Retinal pigment epithelial cell (primary cell): ENCODE data around the gene SLC10A7.
A peak's percentile ranks its signal among the peaks of the same experiment; 100 is the strongest.
"Not testable (repeated sequence)": the region's sequence is repeated elsewhere in the genome, so short reads cannot be mapped to it uniquely, and the experiment has no call there.

Experiments used
- DNase-seq: peaks from one replicate; pipeline ENCODE4 v3.0.0-alpha.2; 2010; ENCODE audit warnings: low read depth
- H3K4me3 ChIP-seq: 2 replicates; pipeline ENCODE4 v1.5.1; 2011; ENCODE audit warnings: mild to moderate bottlenecking, low read length, control low read depth, moderate library complexity
- TF ChIP-seq, protein P1 (sequence below): conservative IDR thresholded peaks from 2 replicates; pipeline ENCODE4 v1.5.1; 2011; ENCODE audit warnings: low read depth, low read length, control low read depth, inconsistent platforms

SLC10A7 gene

GRCh38 chr4:146379744-146380143 is 142.0 kb downstream of the SLC10A7 start:
- TF ChIP-seq, protein P1, sequence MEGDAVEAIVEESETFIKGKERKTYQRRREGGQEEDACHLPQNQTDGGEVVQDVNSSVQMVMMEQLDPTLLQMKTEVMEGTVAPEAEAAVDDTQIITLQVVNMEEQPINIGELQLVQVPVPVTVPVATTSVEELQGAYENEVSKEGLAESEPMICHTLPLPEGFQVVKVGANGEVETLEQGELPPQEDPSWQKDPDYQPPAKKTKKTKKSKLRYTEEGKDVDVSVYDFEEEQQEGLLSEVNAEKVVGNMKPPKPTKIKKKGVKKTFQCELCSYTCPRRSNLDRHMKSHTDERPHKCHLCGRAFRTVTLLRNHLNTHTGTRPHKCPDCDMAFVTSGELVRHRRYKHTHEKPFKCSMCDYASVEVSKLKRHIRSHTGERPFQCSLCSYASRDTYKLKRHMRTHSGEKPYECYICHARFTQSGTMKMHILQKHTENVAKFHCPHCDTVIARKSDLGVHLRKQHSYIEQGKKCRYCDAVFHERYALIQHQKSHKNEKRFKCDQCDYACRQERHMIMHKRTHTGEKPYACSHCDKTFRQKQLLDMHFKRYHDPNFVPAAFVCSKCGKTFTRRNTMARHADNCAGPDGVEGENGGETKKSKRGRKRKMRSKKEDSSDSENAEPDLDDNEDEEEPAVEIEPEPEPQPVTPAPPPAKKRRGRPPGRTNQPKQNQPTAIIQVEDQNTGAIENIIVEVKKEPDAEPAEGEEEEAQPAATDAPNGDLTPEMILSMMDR = no peak
- H3K4me3 ChIP-seq = no peak overlapping the region
- DNase-seq = no peak

- TF ChIP-seq, protein P1 = no peak
- no peak overlapping the region for H3K4me3 ChIP-seq
- no peak for DNase-seq
These were observed 149.9 kb downstream of the SLC10A7 start for GRCh38 chr4:146371812-146372211.

- TF ChIP-seq, protein P1 = no peak
- DNase-seq = no peak
- H3K4me3 ChIP-seq = no peak overlapping the region
These were observed 150.9 kb downstream of the SLC10A7 start for GRCh38 chr4:146370841-146371240.

DNA sequence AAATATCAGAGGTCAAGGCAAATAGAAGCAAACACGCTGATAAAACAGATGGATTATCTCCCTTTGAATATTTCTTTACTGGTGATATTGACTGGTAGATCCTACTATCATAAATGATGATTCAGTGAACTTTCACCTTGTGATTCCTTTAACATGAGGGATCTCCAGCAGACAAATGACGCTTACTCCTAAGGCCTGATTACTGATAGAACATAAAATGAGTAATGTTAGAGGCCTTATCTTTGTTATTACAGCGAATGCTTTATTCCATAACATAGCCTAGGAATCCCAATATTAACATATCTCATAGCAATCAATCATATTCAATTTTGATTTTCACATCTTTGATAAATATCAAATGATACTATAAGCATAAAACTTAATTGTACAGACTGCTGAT is 152.3 kb downstream of the SLC10A7 start:
- DNase-seq = no peak
- TF ChIP-seq, protein P1 = no peak
- H3K4me3 ChIP-seq = no peak overlapping the region

- TF ChIP-seq, protein P1 = no peak
- peak; percentile 47 for DNase-seq
These were observed 153.5 kb downstream of the SLC10A7 start for GRCh38 chr4:146368209-146368608.

GRCh38 chr4:146367347-146367746 is 154.4 kb downstream of the SLC10A7 start:
- DNase-seq = no peak
- TF ChIP-seq, protein P1 = no peak
- no peak overlapping the region for H3K4me3 ChIP-seq

More at GRCh38 chr4:146368209-146368608, 153.5 kb downstream of the SLC10A7 start:
- H3K4me3 ChIP-seq = no peak overlapping the region

DNA sequence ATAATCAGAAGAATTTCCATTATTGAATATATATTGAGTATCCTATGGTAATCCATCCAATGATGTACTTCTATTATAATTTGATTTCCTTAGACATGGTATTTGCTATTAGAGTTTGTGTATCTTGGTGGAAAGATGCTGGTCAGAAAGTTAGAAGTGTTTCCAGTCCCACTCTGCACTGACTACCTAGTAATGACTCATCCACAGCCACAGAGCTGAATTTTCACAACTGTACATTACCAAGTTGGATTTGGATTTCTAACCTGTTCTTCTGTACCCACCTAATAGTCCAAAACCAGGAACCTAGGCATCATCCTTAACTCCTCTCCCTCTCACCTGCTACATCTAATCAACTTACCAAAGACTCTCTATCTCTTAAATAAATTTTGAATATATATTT is 162.0 kb downstream of the SLC10A7 start:
- no peak overlapping the region for H3K4me3 ChIP-seq
- no peak for DNase-seq
- TF ChIP-seq, protein P1 = no peak

DNA sequence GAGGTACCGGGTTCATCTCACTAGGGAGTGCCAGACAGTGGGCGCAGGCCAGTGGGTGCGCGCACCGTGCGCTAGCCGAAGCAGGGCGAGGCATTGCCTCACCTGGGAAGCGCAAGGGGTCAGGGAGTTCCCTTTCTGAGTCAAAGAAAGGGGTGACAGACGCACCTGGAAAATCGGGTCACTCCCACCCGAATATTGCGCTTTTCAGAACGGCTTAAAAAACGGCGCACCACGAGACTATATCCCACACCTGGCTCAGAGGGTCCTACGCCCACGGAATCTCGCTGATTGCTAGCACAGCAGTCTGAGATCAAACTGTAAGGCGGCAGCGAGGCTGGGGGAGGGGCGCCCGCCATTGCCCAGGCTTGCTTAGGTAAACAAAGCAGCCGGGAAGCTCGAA is 171.6 kb downstream of the SLC10A7 start:
- H3K4me3 ChIP-seq, DNase-seq: not testable (repeated sequence)
